NCI-H1092 (cell line): ENCODE results near the gene DLX6.
"Not testable (repeated sequence)": the region's sequence is repeated elsewhere in the genome, so short reads cannot be mapped to it uniquely, and the experiment has no call there.

Source experiments
- DNase-seq: peaks from one replicate; lab custom pipeline; 2025; lab: John Stamatoyannopoulos, UW

The DLX6 gene

GRCh38 chr7:97022491-97023306 is 17.3 kb downstream of the DLX6 start:
- DNase-seq = no peak

- peak; percentile 69 for DNase-seq
These were observed 19.1 kb downstream of the DLX6 start, which contains the start of gene DLX5 for GRCh38 chr7:97024209-97025129. DLX5 (minus strand) TSS chr7:97024831; CDS start chr7:97024623, 208 bp downstream.

GRCh38 chr7:97025130-97025499 is 19.8 kb downstream of the DLX6 start:
- DNase-seq = no peak

GRCh38 chr7:97025983-97026714 is 20.8 kb downstream of the DLX6 start:
- DNase-seq = no peak

DNA sequence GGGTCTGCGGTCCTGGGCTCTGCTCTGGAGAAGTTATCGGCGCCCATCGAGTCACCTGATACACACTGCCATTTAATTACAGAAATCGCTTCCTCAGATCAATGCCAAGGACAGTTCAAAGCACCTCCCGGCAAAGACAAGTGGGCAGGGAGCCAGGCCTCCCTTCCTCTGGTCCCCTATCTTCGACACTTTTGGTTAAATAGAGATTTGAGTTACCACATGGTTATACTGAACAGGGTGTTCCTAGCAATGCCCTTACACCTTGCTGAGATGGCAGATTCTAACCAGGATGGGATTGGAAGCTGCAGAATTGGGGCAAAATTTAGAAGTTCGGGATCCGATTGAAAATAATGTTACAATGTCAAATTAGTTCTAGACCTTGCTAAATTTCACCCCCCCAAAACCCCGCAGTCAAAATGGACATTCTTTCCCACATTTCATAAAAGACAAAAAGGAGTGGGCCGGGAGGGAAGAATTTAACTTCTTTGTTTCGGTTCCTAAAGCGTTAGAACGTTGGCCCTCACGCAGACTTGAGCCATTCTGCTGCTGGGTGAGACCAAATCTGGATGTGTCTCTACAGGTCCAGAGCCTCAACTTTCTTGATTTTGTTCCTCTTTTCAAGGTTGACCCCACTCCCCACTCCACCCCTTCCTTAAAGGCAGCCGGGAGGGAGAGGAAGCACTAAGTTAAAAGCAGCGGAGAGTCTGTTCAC is 21.5 kb downstream of the DLX6 start:
- DNase-seq = no peak

DNA sequence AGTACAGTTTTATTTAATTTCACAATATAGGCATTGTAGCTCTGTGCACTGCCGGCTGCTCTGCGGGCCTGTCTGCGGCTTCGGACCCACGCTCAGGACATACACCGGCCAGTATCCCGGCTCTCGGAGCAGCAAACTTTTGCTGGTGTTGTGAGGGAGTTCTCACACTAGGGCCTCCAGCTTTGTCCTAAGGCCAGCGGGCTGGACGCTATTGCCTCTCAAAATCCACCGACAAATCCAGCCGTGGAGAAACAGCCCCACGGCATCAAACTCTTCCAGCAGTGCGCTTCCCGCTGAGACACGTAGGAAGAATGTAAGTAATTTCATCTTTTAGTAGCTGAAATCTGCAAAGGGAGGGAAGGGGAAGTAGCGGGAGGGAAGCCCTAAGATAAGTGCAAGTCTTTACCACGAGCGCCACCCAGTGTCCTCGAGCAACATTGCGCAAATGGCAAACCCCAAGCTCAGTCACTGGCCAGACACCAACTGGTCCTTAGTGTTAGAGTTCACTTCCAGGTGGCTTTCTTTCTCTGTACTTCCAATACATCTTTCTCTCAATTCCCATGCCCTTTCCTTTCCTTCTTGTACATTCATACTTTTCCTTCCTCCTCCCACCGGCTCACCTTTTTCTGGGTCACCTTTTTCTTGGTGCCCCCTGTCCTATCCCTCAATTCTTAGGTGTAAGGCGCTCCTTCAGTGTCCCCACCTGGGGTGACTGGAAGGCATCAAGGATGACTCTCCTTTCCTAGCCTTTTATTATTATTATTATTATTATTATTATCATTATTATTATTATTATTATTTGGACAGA is 22.3 kb downstream of the DLX6 start:
- DNase-seq = peak; percentile 75

DNA sequence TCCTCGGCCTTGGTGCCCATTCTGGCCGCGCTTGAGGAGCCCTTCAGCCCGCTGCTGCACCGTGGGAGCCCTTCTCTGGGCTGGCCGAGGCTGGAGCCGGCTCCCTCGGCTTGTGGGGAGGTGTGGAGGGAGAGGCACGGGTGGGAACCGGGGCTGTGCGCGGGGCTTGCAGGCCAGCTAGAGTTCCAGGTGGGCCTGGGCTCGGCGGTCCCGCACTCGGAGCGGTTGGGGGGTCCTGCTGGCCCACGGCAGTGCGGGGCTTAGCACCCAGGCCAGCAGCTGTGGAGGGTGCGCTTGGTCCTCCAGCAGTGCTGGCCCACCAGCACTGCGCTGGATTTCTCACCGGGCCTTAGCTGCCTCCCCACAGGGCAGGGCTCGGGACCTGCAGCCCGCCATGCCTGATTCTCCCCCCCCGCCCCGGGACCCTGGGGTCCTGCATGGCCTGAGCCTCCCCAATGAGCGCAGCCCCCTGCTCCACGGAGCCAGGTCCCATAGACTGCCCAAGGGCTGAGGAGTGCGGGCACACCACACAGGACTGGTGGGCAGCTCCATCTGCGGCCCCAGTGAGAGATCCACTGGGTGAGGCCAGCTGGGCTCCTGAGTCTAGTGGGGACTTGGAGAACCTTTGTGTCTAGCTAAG is 29.0 kb downstream of the DLX6 start:
- DNase-seq = not testable (repeated sequence)

DNA sequence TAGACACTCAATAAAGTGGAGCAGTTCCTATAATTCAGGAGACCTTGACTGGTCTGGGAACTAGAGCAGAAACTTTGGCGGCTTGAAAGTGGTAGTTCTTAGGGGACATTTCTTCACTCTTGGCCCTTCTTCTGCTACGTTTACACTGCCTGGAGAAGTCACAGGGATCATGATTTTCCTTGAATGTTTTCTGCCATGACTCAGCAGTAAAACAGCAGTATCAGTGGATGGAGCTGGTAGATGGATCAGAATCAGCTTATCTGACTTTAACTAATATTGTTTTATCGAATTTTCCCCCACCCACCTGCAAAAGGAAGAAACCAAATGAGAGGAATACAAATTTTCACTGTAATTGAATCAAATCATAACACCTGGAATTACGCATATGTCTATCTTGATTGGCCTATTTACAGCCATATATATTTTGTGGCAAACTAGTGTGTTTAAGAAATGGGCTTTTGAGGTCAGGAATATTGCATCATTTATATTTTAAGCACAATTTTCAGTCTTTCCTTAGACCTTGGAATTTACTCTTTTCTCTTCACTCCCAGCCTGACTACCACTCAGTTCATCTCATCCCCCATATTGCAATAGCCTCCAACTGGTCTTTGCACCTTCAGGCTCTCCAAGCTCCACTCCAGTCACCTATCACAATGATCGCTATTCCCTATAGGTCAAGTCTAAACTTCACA is 34.2 kb downstream of the DLX6 start:
- no peak for DNase-seq

DNA sequence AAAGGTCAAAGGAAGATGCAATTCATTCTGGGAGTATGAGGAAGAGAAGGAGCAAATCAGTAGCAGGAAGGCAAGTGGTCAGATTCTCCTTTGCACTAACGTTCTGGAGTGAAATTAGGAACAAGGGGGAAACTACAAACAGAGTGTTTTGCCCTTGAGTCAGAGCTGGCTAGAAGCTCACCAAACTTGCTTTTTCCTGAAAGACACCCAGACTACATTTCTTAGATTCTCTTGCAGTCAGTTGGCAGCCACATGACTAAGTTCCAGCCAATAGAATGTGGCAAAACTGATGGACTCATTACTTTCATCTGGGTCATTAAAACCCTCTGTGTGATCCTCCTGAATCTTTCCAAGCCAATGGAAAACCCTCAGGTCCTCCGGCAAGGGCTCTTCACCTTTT is 37.9 kb downstream of the DLX6 start:
- no peak for DNase-seq
